ENCODE results near the gene ZNF407.

GRCh38 chr18:74930616-74931015 is 332.9 kb downstream of the ZNF407 start:
- TF ChIP-seq CTCF (conservative IDR thresholded peaks at IDR 0.05 in 1 of 2, IDR thresholded peaks at IDR 0.05 in 1 of 2; ENCODE audit: extremely low read depth in 1 of 2, insufficient read depth in 1 of 2, low read depth in 1 of 2, low read length in 2 of 2) (no peak), EZH2 (IDR thresholded peaks at IDR 0.05; ENCODE audit: borderline replicate concordance, low read length) (no peak)
